Thyroid gland (tissue), 4 donors: ENCODE measurements around the gene PBX1. TPM values are rescaled to one million over a fixed set of nuclear protein-coding genes. Genes with fewer than 3 reads are reported as not detected.

ENCODE experiments used
- DNase-seq, 2 donors: peaks; one replicate each; pipeline ENCODE4 v3.0.0-alpha.2; 2019
- H3K27ac ChIP-seq, 3 donors: fragments of 200-600 bp; sonication (generic); 1 replicate in 2 of 3; 2 replicates in 1 of 3; pipeline ENCODE4 v1.5.1; 2016 to 2019; ENCODE audit warnings: mild to moderate bottlenecking in 1 of 3, moderate library complexity in 1 of 3
- H3K27me3 ChIP-seq: fragments of 200-600 bp; sonication (generic); one replicate; pipeline ENCODE4 v1.5.1; 2019
- H3K36me3 ChIP-seq, 2 donors: fragments of 200-600 bp; sonication (generic); one replicate each; pipeline ENCODE4 v1.5.1; 2016 to 2019
- H3K4me1 ChIP-seq, 2 donors: fragments of 200-600 bp; sonication (generic); one replicate each; pipeline ENCODE4 v1.5.1; 2017 to 2019
- H3K4me3 ChIP-seq, 3 donors: fragments of 200-600 bp; sonication (generic); replicated peaks in 1 of 3; 1 replicate in 2 of 3; 2 replicates in 1 of 3; pipeline ENCODE4 v1.5.1; 2016; ENCODE audit warnings: mild to moderate bottlenecking in 1 of 3
- H3K9me3 ChIP-seq: fragments of 200-600 bp; sonication (generic); one replicate; pipeline ENCODE4 v1.5.1; 2017
- POLR2A ChIP-seq, 2 donors: fragments of 450-650 bp; IDR thresholded peaks; one replicate each; pipeline ENCODE4 v1.6.1; 2017; ENCODE audit warnings: antibody characterized with exemption in 2 of 2, mild to moderate bottlenecking in 2 of 2, moderate library complexity in 1 of 2
- WGBS, 2 donors: methylation state at CpG; one replicate each; pipeline ENCODE4 v1.1.5; 2017; 5-methylcytosine and 5-hydroxymethylcytosine counted together
- intact Hi-C: fragments of 100-400 bp; cut with DNase I; formaldehyde crosslinking; loops from one replicate; pipeline ENCODE4 v1.15.1; 2023
- total RNA-seq, 4 donors: library from RNA; depleted of rRNA; stranded (reverse); fragments of >200 nt; gene quantifications; one replicate each; pipeline ENCODE4 v1.2.3, GENCODE V29; 2016
- TF ChIP-seq, protein P1 (sequence below), 6 experiments: fragments of 200-600 bp in 3 of 6; fragments of 450-650 bp in 3 of 6; sonication (generic) in 3 of 6; IDR thresholded peaks; one replicate each; pipeline ENCODE4 v1.5.1; 2016 to 2019; ENCODE audit warnings: antibody characterized with exemption in 6 of 6, mild to moderate bottlenecking in 2 of 6, inconsistent platforms in 1 of 6, moderate library complexity in 1 of 6

PBX1 gene
- total RNA-seq, 4 donors from 2014 or later: 79.0 to 159 (median 102) TPM

DNA sequence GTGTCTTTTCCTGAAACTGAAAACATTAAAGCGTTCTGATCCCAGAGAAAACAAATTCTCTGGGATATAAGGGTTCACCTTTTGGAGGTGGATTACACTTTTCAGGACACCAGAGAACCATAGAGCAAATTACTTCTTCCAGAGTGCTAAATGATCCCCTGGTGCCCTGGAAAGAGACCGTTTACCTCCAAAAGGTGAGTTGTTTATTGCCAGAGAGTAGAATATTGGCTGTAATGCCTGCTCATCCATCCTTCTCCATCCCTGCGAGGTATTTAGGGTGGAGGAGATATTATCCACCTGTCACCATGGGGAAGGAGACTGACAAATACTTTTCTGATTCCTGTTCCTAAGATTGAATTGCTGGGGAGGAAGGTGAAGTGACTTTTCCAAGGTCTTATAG is 30.4 kb downstream of the PBX1 start:
- Histone ChIP-seq H3K36me3 (no peaks in the 10 kb centered on the region), H3K27ac (peak overlapping the region; percentile 79 to 85 (median 80)), H3K4me1 (peaks cover 74 to 75% of the 10 kb centered on the region in 2 donors), H3K27me3 (no peaks in the 10 kb centered on the region), H3K4me3 (no peak overlapping the region), H3K9me3 (no peaks in the 10 kb centered on the region)
- no peak for DNase-seq
- 36 to 46% methylated on average over 3 of the region's 3 CpGs for WGBS, 2 donors
- TF ChIP-seq, protein P1, sequence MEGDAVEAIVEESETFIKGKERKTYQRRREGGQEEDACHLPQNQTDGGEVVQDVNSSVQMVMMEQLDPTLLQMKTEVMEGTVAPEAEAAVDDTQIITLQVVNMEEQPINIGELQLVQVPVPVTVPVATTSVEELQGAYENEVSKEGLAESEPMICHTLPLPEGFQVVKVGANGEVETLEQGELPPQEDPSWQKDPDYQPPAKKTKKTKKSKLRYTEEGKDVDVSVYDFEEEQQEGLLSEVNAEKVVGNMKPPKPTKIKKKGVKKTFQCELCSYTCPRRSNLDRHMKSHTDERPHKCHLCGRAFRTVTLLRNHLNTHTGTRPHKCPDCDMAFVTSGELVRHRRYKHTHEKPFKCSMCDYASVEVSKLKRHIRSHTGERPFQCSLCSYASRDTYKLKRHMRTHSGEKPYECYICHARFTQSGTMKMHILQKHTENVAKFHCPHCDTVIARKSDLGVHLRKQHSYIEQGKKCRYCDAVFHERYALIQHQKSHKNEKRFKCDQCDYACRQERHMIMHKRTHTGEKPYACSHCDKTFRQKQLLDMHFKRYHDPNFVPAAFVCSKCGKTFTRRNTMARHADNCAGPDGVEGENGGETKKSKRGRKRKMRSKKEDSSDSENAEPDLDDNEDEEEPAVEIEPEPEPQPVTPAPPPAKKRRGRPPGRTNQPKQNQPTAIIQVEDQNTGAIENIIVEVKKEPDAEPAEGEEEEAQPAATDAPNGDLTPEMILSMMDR (IDR thresholded peaks at IDR 0.05): no peak
- no peak for TF ChIP-seq POLR2A (IDR thresholded peaks at IDR 0.05)
- intact Hi-C loops: no loop called here

DNA sequence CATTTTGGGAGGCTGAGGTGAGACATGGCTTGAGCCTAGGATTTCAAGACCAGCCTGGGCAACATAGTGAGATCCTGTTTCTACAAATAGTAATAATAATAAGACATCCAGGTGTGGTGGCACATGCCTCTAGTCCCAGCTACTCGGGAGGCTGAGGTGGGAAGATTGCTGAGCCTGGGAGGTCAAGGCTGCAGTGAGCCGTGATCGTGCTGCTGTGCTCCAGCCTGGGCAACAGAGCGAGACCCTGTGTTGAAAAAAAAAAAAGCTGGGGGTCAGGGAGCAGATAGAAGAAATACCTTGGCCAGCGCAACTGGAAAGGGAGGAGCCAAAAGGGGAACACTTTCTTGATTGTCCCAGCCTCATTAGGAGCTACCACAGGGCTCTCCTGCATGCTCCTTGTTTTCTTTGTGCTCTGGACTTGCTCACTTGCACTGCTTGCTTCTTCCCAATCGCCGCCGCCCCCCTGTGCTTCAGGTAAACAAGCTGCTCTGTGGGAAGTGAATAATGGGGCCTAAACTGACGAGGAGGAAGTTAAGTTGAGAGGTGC is 31.1 kb downstream of the PBX1 start:
- H3K36me3 ChIP-seq: no peaks in the 10 kb centered on the region
- no peaks in the 10 kb centered on the region for H3K27me3 ChIP-seq
- intact Hi-C loops: no loop called here
- DNase-seq: peak; percentile 62 to 68
- 29 to 45% methylated on average over 9 of the region's 9 CpGs for WGBS, 2 donors
- H3K9me3 ChIP-seq: no peaks in the 10 kb centered on the region
- TF ChIP-seq, protein P1 (IDR thresholded peaks at IDR 0.05): no peak
- no peak for TF ChIP-seq POLR2A (IDR thresholded peaks at IDR 0.05)
- peak overlapping the region; percentile 79 to 85 (median 80) for H3K27ac ChIP-seq
- H3K4me3 ChIP-seq: no peak overlapping the region
- H3K4me1 ChIP-seq: peaks cover 69% of the 10 kb centered on the region in 2 donors

DNA sequence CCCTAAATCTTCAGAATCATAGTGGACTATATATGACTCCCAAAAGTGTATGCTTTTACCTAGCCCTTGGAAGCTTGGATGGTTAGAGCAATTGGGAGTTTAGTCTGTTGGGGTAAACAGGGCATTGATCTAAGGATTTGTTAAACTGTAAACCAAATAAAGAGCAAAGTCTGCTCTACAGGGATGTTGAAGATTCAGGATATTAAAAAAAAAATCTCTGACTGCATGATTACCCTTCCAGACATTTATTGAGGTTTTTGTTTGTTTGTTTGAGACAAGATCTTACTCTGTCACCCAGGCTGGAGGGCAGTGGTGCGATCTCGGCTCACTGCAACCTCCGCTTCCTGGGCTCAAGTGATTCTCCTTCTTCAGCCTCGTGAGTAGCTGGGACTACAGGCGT is 31.6 kb downstream of the PBX1 start:
- H3K9me3 ChIP-seq: no peaks in the 10 kb centered on the region
- intact Hi-C loops: no loop called here

DNA sequence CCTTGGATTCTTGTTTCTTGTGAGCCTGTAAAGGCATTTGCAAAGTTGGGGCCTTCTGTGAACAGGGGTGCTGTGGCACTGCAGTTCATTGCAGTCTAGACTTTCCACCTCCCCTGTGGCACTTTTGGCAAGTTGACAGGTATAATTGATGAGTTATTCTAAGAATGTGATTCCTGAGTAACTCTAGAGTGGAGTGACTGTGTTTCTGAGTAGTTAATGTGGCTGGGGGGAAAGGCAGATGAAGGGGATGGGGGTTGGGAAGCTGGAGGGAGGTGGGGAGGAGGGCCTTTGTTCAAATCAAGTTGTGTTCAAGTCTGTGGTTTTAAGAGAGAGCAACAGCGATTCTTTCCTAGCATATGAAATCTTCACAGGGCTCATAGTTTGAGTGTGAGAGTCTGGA is 32.9 kb downstream of the PBX1 start:
- peak; percentile 59 to 71 for DNase-seq
- no peaks in the 10 kb centered on the region for H3K27me3 ChIP-seq
- 13 to 40% methylated on average over 1 of the region's 1 CpG for WGBS, 2 donors
- peaks cover 65% of the 10 kb centered on the region in 2 donors for H3K4me1 ChIP-seq
- intact Hi-C loops: no loop called here
- peak overlapping the region; percentile 77 to 80 (median 79) for H3K27ac ChIP-seq
- no peaks in the 10 kb centered on the region for H3K9me3 ChIP-seq
- H3K36me3 ChIP-seq: no peaks in the 10 kb centered on the region
- H3K4me3 ChIP-seq: no peak overlapping the region
- TF ChIP-seq, protein P1 (IDR thresholded peaks at IDR 0.05): no peak
- no peak for TF ChIP-seq POLR2A (IDR thresholded peaks at IDR 0.05)

More for the DNA sequence above, 31.6 kb downstream of the PBX1 start:
- Histone ChIP-seq H3K27ac (peak overlapping the region; percentile 79 to 85 (median 80)), H3K4me1 (peaks cover 65% of the 10 kb centered on the region in 2 donors), H3K36me3 (no peaks in the 10 kb centered on the region), H3K27me3 (no peaks in the 10 kb centered on the region), H3K4me3 (no peak overlapping the region)
- no peak for TF ChIP-seq POLR2A (IDR thresholded peaks at IDR 0.05)
- TF ChIP-seq, protein P1 (IDR thresholded peaks at IDR 0.05): no peak
- DNase-seq: no peak
- 61 to 64% methylated on average over 5 of the region's 5 CpGs for WGBS, 2 donors

DNA sequence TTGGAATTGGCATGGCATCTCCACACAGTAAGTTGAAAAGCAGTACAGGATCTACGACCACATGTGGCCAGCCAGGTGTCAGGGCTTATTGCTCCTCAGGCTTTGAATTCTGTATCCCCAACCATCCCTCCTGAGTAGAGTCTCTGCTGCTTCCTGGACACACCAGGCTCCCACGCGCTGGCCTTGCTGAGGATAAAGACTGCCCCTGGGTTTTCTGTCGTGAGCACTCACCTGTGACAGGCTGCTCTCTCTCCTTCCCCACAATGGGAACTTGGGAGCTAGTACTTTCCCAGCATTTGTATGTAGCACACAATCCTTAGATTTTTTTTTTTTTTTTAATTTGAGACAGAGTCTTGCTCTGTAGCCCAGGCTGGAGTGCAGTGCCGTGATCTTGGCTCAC is 33.6 kb downstream of the PBX1 start:
- Histone ChIP-seq H3K4me1 (peaks cover 64% of the 10 kb centered on the region in 2 donors), H3K36me3 (no peaks in the 10 kb centered on the region), H3K27ac (peak overlapping the region; percentile 77 to 80 (median 79)), H3K9me3 (no peaks in the 10 kb centered on the region), H3K27me3 (no peaks in the 10 kb centered on the region), H3K4me3 (no peak overlapping the region)
- DNase-seq: peak in 1 of 2 donors; percentile 44
- intact Hi-C loops: no loop called here
- WGBS, 2 donors: 56 to 67% methylated on average over 5 of the region's 5 CpGs
- no peak for TF ChIP-seq POLR2A (IDR thresholded peaks at IDR 0.05)
- TF ChIP-seq, protein P1 (IDR thresholded peaks at IDR 0.05): no peak
